PC-9 (cell line): ENCODE results near the gene ZFAND3. TPM values are rescaled to one million over a fixed set of nuclear protein-coding genes. Genes with fewer than 3 reads are reported as not detected.

Experiments used
- BruUV-seq: library from RNA; stranded (reverse); fragments of 400-500 nt; replicated peaks from 2 replicates; lab custom pipeline; 2021; lab: Mats Ljungman, UMichigan
- CTCF ChIA-PET: fragments of 300-600 bp; sonication (Branson Sonifier 250); formaldehyde crosslinking; loops from one replicate; lab custom pipeline; 2022; ENCODE audit warnings: antibody characterized with exemption; lab: Charles Lee
- POLR2A ChIA-PET: fragments of 300-600 bp; sonication (Branson Sonifier 250); formaldehyde crosslinking; loops from one replicate; lab custom pipeline; 2022; ENCODE audit warnings: antibody characterized with exemption; ENCODE audit not compliant: unreplicated experiment; lab: Charles Lee
- DNase-seq, 2 experiments: peaks; one replicate each; pipeline versions ENCODE4 v3.0.0 to v3.0.0-alpha.2; 2015 to 2022; ENCODE audit warnings: mixed read lengths in 1 of 2
- H2AFZ ChIP-seq: fragments of 200-600 bp; sonication (generic); 2 replicates; pipeline ENCODE4 v1.8.1; 2017; ENCODE audit warnings: antibody characterized with exemption
- H3F3A ChIP-seq: fragments of 200-600 bp; sonication (generic); 2 replicates; pipeline ENCODE4 v1.8.1; 2017; ENCODE audit warnings: antibody characterized with exemption, mild to moderate bottlenecking, low read depth; ENCODE audit not compliant: insufficient read depth
- H3K27ac ChIP-seq: fragments of 200-600 bp; sonication (generic); 2 replicates; pipeline ENCODE4 v1.6.1; 2016; ENCODE audit warnings: mixed run types
- H3K27me3 ChIP-seq: fragments of 200-600 bp; sonication (generic); 2 replicates; pipeline ENCODE4 v1.6.1; 2016; ENCODE audit warnings: low read depth, mixed run types; ENCODE audit not compliant: insufficient read depth
- H3K36me3 ChIP-seq: fragments of 200-600 bp; sonication (generic); 2 replicates; pipeline ENCODE4 v1.6.1; 2016; ENCODE audit warnings: low read depth, mixed run types
- H3K4me1 ChIP-seq: fragments of 200-600 bp; sonication (generic); replicated peaks from 2 replicates; pipeline ENCODE4 v1.6.1; 2016; ENCODE audit warnings: mixed run types; ENCODE audit not compliant: insufficient read depth
- H3K4me2 ChIP-seq: fragments of 200-600 bp; sonication (generic); 2 replicates; pipeline ENCODE4 v1.6.1; 2017; ENCODE audit warnings: mixed run types
- H3K4me3 ChIP-seq: fragments of 200-600 bp; sonication (generic); 2 replicates; pipeline ENCODE4 v1.6.1; 2016; ENCODE audit warnings: mixed run types
- H3K79me2 ChIP-seq: fragments of 200-600 bp; sonication (generic); 2 replicates; pipeline ENCODE4 v1.6.1; 2017; ENCODE audit warnings: low read depth, mixed run types
- H3K9me2 ChIP-seq: fragments of 200-600 bp; sonication (generic); 2 replicates; pipeline ENCODE4 v1.8.1; 2017; ENCODE audit warnings: mild to moderate bottlenecking; ENCODE audit not compliant: insufficient read depth
- H3K9me3 ChIP-seq: fragments of 200-600 bp; sonication (generic); 2 replicates; pipeline ENCODE4 v1.8.1; 2016; ENCODE audit warnings: low read depth; ENCODE audit not compliant: insufficient read depth
- H4K20me1 ChIP-seq: fragments of 200-600 bp; sonication (generic); 2 replicates; pipeline ENCODE4 v1.8.1; 2017; ENCODE audit not compliant: insufficient read depth
- EZH2 ChIP-seq: fragments of 200-600 bp; sonication (generic); IDR thresholded peaks from 2 replicates; pipeline ENCODE4 v1.8.0; 2017; ENCODE audit warnings: antibody characterized with exemption, low read depth
- intact Hi-C: fragments of 100-400 bp; cut with micrococcal nuclease; formaldehyde crosslinking; loops from one replicate; pipeline ENCODE4 v1.10.0; 2022; ENCODE audit not compliant: unreplicated experiment
- total RNA-seq: library from RNA; stranded (reverse); gene quantifications from 2 replicates; pipeline ENCODE4 v1.2.3, GENCODE V29; 2021
- TF ChIP-seq, protein P1 (sequence below): fragments of 200-600 bp; sonication (generic); conservative IDR thresholded peaks from 2 replicates; pipeline ENCODE4 v1.6.1; 2017; ENCODE audit warnings: mixed run types, antibody characterized with exemption, mild to moderate bottlenecking, moderate library complexity

The ZFAND3 gene
- total RNA-seq, 1 experiment from 2014 or later, result 46.8 TPM

DNA sequence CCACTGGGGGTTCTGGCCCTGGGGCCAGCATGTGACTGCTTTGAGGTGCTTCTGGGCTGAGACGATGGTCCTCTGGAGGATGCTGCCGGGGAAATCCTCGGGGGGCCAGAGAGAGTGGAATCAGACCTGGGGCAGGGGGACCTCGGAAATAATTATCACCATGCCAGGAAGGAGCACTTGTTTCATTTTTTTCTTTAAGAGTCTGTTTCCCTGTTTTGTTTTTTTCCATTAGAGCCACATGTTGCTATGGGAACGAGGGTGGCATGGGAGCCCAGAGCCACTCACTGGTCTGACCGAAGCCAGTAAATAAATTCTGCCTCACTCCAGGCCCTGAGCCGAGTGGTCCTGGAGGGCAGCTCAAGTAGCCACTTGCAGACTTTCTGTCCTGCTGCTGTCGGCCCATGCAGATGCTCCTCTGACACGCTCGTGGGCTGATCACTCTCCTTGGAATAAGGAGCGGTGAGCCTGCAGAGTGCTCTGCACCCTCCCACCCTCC is 365.1 kb downstream of the ZFAND3 start:
- TF ChIP-seq, protein P1, sequence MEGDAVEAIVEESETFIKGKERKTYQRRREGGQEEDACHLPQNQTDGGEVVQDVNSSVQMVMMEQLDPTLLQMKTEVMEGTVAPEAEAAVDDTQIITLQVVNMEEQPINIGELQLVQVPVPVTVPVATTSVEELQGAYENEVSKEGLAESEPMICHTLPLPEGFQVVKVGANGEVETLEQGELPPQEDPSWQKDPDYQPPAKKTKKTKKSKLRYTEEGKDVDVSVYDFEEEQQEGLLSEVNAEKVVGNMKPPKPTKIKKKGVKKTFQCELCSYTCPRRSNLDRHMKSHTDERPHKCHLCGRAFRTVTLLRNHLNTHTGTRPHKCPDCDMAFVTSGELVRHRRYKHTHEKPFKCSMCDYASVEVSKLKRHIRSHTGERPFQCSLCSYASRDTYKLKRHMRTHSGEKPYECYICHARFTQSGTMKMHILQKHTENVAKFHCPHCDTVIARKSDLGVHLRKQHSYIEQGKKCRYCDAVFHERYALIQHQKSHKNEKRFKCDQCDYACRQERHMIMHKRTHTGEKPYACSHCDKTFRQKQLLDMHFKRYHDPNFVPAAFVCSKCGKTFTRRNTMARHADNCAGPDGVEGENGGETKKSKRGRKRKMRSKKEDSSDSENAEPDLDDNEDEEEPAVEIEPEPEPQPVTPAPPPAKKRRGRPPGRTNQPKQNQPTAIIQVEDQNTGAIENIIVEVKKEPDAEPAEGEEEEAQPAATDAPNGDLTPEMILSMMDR, result no peak
- TF ChIP-seq EZH2, result no peak
- no peaks in the 10 kb centered on the region for H3K9me2 ChIP-seq
- H3K9me3 ChIP-seq, result no peaks in the 10 kb centered on the region
- intact Hi-C loops, result no loop called here
- H3K4me1 ChIP-seq, result no peaks in the 10 kb centered on the region
- no peaks in the 10 kb centered on the region for H3F3A ChIP-seq
- no peak overlapping the region for H3K4me3 ChIP-seq
- no TSS peak for BruUV-seq
- ChIA-PET CTCF (no interaction called here), POLR2A (no interaction called here)
- no peaks in the 10 kb centered on the region for H4K20me1 ChIP-seq
- no peak overlapping the region for H3K4me2 ChIP-seq
- H3K27me3 ChIP-seq, result no peaks in the 10 kb centered on the region
- no peak overlapping the region for H3K27ac ChIP-seq
- H2AFZ ChIP-seq, result no peak overlapping the region
- H3K79me2 ChIP-seq, result no peaks in the 10 kb centered on the region
- no peak for DNase-seq
- H3K36me3 ChIP-seq, result no peaks in the 10 kb centered on the region

DNA sequence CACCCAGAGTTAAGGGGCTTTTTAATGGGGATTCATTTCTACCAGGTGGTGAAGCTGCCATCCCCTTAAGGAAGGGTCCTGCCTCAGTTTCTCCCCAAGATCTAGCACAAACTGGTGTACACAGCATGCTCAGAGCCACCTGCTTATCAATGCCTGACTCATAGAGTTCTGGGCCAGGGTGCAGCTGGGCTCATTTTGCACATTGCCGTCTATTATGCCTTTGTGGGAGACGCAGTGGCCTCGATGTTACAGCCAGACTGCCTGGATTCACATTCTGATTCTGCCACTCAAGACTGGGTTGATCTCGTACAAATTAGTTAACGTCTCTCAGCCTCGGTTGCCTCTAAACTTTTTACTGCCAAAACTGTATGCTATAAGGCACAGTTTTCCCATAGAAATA is 365.7 kb downstream of the ZFAND3 start:
- Histone ChIP-seq H3F3A (no peaks in the 10 kb centered on the region), H3K4me2 (no peak overlapping the region), H3K36me3 (no peaks in the 10 kb centered on the region), H3K27ac (no peak overlapping the region), H3K79me2 (no peaks in the 10 kb centered on the region), H3K27me3 (no peaks in the 10 kb centered on the region), H2AFZ (no peak overlapping the region), H3K9me2 (no peaks in the 10 kb centered on the region), H3K4me3 (no peak overlapping the region), H3K4me1 (no peaks in the 10 kb centered on the region), H4K20me1 (no peaks in the 10 kb centered on the region), H3K9me3 (no peaks in the 10 kb centered on the region)
- ChIA-PET CTCF (no interaction called here), POLR2A (no interaction called here)
- TF ChIP-seq EZH2, result no peak
- TF ChIP-seq, protein P1, result no peak
- no TSS peak for BruUV-seq
- no peak for DNase-seq
- intact Hi-C loops, result no loop called here

DNA sequence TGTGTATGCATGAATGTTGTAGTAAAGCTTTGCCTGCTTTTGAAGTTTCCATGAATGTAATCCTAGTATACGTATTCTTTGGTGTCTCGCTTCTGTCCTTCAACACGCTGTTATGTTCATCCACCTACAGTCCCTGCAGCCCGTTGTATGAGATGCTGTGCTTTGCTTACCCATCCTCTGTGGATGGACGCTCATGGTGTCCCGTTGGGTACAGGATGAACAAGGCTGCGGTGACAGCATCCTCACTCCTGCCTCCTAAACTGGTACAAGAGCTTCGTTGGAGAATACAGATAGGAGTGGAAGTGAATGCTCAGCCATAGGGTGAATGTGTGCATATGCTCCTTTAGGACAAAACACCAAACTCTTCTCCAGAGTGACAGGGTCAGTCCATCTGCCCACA is 366.2 kb downstream of the ZFAND3 start:
- Histone ChIP-seq H3K9me2 (no peaks in the 10 kb centered on the region), H4K20me1 (no peaks in the 10 kb centered on the region), H3K4me1 (no peaks in the 10 kb centered on the region), H3F3A (no peaks in the 10 kb centered on the region), H3K36me3 (no peaks in the 10 kb centered on the region), H3K79me2 (no peaks in the 10 kb centered on the region), H3K27me3 (no peaks in the 10 kb centered on the region), H3K4me2 (no peak overlapping the region), H3K9me3 (no peaks in the 10 kb centered on the region), H3K27ac (no peak overlapping the region), H2AFZ (no peak overlapping the region), H3K4me3 (no peak overlapping the region)
- ChIA-PET POLR2A (no interaction called here), CTCF (no interaction called here)
- TF ChIP-seq, protein P1, result no peak
- no peak for TF ChIP-seq EZH2
- intact Hi-C loops, result no loop called here
- no peak for DNase-seq
- BruUV-seq, result no TSS peak
